NCI-H82 treated with DMSO at 0.1 percent for 48 hours (cell line): ENCODE data around the gene LRP8.

Experiments
- DNase-seq: peaks from one replicate; lab custom pipeline; 2025; ENCODE audit not compliant: unreplicated experiment; lab: John Stamatoyannopoulos, UW

The LRP8 gene

GRCh38 chr1:53324321-53324720, 3.5 kb downstream of the LRP8 start:
- no peak for DNase-seq

GRCh38 chr1:53323316-53323715, 4.6 kb downstream of the LRP8 start:
- DNase-seq, result no peak

GRCh38 chr1:53321776-53322602, 5.9 kb downstream of the LRP8 start:
- peak; percentile 94 for DNase-seq

GRCh38 chr1:53321366-53321765, 6.5 kb downstream of the LRP8 start:
- no peak for DNase-seq

GRCh38 chr1:53320646-53321045, 7.2 kb downstream of the LRP8 start:
- DNase-seq, result no peak

DNA sequence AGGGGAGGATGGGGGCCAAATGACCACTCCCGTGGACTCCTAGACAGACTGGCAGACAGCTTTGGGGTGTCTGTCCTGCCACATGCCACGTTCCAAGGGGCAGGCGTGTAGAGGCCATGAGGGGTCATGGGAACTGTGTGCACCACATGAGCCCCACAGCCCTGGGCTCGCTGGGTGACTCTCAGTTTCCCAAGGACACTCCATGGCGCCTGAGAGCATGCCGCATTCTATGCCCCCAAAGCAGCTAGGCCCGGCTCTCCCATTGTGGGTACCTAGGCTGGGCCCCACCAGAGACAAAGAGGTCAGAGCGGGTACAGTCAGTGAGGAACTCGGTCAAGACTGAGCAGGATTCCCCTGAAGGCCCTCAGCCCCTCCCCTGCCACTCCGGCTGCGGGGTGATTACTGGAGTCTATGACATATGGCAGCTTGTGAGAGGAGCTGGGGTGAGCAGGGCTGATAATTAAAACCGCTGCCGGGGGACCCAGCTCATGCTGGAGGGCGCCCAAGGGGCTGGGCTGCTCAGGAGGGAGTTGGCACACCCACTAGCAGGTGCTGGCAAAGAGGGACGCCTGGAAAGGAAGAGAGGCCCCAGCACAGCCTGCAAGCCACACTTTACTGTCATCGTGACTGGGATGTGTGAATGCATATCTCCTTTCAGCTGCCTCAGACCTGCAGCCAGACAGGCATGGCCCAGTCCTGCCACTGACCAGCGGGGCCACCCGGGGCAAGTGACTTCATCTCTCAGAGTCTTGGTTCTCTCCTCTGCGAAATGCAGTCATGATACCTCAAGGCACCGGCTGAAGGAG, 8.4 kb downstream of the LRP8 start:
- DNase-seq, result peak; percentile 74

GRCh38 chr1:53317646-53318539, 10.0 kb downstream of the LRP8 start:
- DNase-seq, result no peak

DNA sequence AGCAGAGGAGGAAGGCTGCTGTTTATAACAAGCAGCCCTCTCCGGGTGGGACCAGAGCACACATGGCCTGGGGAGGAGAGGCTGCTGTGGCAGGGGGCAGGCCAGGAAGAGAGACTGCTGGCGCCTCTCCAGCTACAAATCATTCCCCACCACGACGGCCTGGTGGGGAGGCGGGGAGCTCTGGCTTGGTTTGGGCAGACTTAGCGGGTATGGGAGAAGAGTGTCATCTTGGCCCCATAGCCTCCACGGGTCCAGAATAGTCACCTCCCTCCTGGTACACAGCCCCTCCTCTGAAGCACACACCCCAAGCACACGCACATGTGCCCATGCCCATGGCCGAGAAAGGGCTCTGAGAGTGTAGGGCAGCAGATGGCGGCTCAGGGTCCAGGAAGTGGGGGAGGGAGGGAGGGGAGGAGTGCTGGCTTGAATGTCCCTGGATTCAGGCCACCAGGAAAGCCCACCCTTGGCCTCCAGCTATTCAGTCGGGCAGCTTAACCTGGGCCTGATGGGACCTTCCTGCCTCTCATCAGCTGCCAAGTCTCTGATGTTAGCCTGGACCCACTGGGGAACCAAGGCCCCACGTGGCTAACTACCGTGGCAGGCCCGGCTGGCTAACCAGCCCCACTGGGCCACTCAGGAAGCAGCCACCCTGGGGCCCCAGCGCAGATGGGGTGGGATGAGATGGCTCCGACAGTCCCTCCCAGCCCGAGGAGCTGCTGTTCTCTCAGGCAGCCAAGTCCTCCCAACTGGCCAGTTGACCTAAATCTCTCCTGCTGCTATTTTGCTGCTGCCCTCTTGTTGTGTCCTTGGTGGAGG, 10.9 kb downstream of the LRP8 start:
- peak; percentile 67 for DNase-seq

DNA sequence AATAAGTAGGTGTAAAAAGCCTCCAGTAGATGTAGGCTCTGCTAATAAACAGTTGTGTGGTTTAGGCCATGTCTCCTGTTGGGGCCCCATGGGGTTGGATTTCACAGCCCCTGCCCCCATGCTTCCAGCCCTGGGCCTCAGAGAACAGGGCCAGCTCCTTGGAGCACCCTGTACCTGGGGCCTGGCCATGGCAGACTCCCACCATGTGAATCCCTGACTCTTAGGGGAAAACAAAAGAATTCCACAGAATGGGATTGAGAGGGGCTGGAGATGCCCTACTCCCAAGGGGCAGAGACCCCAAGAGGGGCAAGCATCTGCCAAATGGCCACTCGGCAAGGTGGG, 11.5 kb downstream of the LRP8 start:
- no peak for DNase-seq

DNA sequence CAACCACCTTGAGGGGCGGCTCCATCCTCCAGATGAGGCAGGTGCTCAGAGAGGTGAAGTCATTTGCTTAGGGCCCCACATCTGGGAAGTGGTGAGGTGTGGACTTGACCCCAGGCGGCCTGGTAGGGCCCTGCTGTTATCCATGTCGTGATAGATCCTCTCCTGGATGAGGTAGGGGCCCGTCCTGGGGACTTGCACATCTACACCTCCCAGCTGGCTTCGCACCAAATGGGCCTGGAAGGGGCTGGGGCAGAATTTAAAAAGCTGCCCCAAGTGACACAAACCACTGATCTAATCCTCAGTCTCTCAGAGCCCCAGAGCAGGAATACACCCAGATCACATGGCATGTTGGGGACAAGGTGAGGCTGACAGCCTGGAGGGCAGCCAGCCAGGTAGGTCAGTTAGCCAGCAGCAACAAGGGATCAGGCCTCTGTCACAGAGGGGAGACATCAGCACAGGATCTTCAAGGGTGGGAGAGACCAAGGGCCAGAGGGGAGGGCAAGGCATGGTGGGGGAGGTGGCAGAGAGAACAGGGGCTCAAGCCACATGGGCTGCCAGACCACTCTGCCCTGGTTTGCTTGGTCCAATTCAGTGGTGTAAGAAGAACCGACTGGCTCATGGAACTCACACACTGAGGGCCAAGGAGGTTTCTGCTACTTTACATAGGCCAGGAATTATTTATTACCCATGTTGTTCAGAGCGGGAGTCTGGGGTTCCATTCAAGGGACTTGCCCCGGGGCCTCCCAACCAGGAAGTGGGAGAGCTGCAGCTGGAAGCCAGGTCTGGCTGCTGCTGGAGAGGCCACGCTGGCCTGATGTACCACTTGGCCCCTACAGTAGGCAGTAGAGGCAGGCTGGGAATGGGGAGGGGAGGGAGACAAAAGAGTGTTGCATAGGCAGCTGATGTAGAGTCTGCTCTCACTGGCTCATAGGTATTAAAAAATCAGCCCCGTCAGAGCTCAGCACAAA, 12.1 kb downstream of the LRP8 start:
- DNase-seq, result no peak

- no peak for DNase-seq
Measured at GRCh38 chr1:53315046-53315445, 12.8 kb downstream of the LRP8 start.

DNA sequence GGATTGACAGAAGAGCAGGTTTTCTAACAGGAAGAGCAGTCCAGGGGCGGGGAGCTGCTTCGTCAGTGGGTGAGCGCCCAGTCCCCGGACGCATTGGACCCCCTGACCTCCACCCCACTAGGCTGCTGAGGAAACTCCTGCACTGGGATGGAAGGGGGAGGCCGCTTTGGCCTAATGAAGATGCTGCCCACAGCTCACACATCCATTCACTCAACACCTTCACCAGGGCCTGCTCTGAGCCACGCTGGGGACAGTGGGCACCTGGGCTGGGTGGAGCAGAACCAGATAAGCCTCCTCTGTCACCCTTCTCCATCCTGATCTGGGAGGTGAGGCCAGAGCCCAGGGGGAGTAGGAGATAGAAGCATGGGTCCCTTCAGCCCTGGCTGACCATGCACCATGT, 13.3 kb downstream of the LRP8 start:
- no peak for DNase-seq

GRCh38 chr1:53314096-53314495, 13.8 kb downstream of the LRP8 start:
- DNase-seq, result no peak

DNA sequence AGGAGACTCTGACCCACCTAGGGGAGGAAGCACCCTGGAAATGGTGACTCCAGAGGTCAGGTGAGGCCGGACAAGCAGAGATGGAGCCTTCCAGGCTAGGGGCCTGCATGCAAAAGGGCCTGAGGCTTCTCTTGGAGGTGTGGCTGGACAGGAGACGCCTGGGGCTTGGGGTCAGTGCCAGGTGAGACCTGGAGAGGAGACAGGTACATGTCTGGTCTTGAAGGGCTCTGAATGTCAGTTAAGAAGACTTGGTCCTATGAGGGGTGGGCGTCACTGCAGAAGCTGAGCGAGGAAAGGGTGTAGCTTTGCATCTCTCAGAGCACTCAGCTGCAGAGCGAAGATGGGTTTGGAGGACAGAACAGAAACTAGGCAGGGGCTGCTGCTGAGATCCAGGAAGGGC, 14.3 kb downstream of the LRP8 start:
- DNase-seq, result no peak

DNA sequence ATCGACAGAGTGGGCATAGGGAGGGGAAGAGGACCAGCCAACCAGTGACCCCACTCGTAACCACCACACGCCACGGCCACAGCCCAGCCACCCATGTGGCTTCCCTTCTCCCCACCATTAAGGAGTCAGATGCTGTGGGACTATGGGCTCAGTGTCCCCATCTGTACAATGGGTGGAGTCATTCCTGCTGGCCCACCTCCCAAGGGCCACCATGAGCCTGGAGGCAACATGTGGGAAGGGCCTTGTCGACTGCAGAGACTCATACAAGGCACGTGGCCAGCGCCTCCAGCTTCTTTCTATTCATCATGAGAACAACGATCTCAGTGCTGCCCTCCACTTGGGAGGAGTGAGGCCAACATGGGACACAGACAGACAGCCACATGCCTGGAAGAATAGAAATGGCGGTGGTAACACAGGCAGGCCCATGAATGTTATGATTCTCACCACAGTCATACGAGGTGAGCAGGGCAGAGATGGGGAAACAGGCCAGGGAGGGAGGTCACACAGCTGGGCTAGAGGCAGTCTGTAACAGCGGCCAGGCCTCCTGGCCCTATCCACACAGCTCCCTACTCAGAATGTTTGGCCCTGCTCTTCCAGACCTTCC, 16.1 kb downstream of the LRP8 start:
- DNase-seq, result no peak

GRCh38 chr1:53310847-53311681, 16.8 kb downstream of the LRP8 start:
- no peak for DNase-seq

- DNase-seq, result no peak
Measured at GRCh38 chr1:53309802-53310201, 18.1 kb downstream of the LRP8 start.

GRCh38 chr1:53308506-53308905, 19.4 kb downstream of the LRP8 start:
- DNase-seq, result peak; percentile 79
